Brain microvascular endothelial cell (primary cell): ENCODE measurements around the gene GAR1.

Source experiments
- DNase-seq: peaks from one replicate; pipeline ENCODE4 v3.0.0-alpha.2; 2020
- H3K27ac ChIP-seq: fragments of 250-450 bp; sonication (Bioruptor Pico); 2 replicates; pipeline ENCODE4 v1.5.1; 2020; ENCODE audit warnings: mild to moderate bottlenecking, moderate library complexity
- H3K27me3 ChIP-seq: fragments of 250-450 bp; sonication (Bioruptor Pico); replicated peaks from 2 replicates; pipeline ENCODE4 v1.5.1; 2020; ENCODE audit warnings: mild to moderate bottlenecking
- H3K36me3 ChIP-seq: fragments of 250-450 bp; sonication (Bioruptor Pico); replicated peaks from 2 replicates; pipeline ENCODE4 v1.5.1; 2020; ENCODE audit warnings: mild to moderate bottlenecking
- H3K4me3 ChIP-seq: 2 replicates; pipeline ENCODE4 v1.5.1; 2011; ENCODE audit warnings: low read depth, mild to moderate bottlenecking, control low read depth, low read length, moderate library complexity
- CTCF ChIP-seq: IDR thresholded peaks from 2 replicates; pipeline ENCODE4 v1.5.1; 2011; ENCODE audit warnings: low read depth, mild to moderate bottlenecking, moderate library complexity, low read length, control low read depth, inconsistent platforms; ENCODE audit errors: missing control alignments
- in situ Hi-C: cut with HindIII; loops from 2 replicates; pipeline ENCODE4 v1.10.0; 2017; ENCODE audit warnings: low sequenced_read_pairs, low pct_ligation_motif_present

GAR1 gene

GRCh38 chr4:109811707-109812106, 3.9 kb upstream of the GAR1 start:
- H3K27ac ChIP-seq: no peak overlapping the region
- no peak for DNase-seq
- TF ChIP-seq CTCF: no peak
- no peaks in the 10 kb centered on the region for H3K27me3 ChIP-seq
- H3K4me3 ChIP-seq: no peak overlapping the region
- no peaks in the 10 kb centered on the region for H3K36me3 ChIP-seq
- in situ Hi-C loops: no loop called here

- TF ChIP-seq CTCF: no peak
- H3K4me3 ChIP-seq: peak overlapping the region; percentile 96
- H3K36me3 ChIP-seq: peaks cover 10% of the 10 kb centered on the region
- no peaks in the 10 kb centered on the region for H3K27me3 ChIP-seq
- no peak for DNase-seq
- in situ Hi-C loops: no loop called here
- peak overlapping the region; percentile 86 for H3K27ac ChIP-seq
These were observed 500 bp downstream of the GAR1 start for GRCh38 chr4:109816082-109816442.

- Histone ChIP-seq H3K36me3 (peaks cover 10% of the 10 kb centered on the region), H3K27me3 (no peaks in the 10 kb centered on the region), H3K27ac (no peak overlapping the region), H3K4me3 (peak overlapping the region; percentile 96)
- DNase-seq: no peak
- TF ChIP-seq CTCF: no peak
- in situ Hi-C loops: no loop called here
These were observed 1.3 kb downstream of the GAR1 start for GRCh38 chr4:109816894-109817293.

- Histone ChIP-seq H3K27me3 (no peaks in the 10 kb centered on the region), H3K4me3 (no peak overlapping the region), H3K27ac (no peak overlapping the region), H3K36me3 (peaks cover 21% of the 10 kb centered on the region)
- in situ Hi-C loops: no loop called here
- no peak for TF ChIP-seq CTCF
- no peak for DNase-seq
These were observed 2.7 kb downstream of the GAR1 start for GRCh38 chr4:109818268-109818667.

GRCh38 chr4:109820563-109820962, 5.0 kb downstream of the GAR1 start:
- Histone ChIP-seq H3K4me3 (no peak overlapping the region), H3K36me3 (peaks cover 27% of the 10 kb centered on the region), H3K27ac (no peak overlapping the region), H3K27me3 (no peaks in the 10 kb centered on the region)
- DNase-seq: no peak
- TF ChIP-seq CTCF: no peak
- in situ Hi-C loops: no loop called here

GRCh38 chr4:109821185-109821584, 5.6 kb downstream of the GAR1 start:
- no peaks in the 10 kb centered on the region for H3K27me3 ChIP-seq
- no peak overlapping the region for H3K27ac ChIP-seq
- H3K4me3 ChIP-seq: no peak overlapping the region
- no peak for DNase-seq
- in situ Hi-C loops: no loop called here
- no peak for TF ChIP-seq CTCF
- H3K36me3 ChIP-seq: peaks cover 27% of the 10 kb centered on the region
